Peyer's patch (tissue), 4 donors: Measurements from ENCODE around the gene AP3D1.

Source experiments
- CTCF ChIP-seq, 6 experiments: fragments of 450-650 bp in 4 of 6; fragments of 200-600 bp in 2 of 6; sonication (generic) in 1 of 6; IDR thresholded peaks; one replicate each; pipeline ENCODE4 v1.5.1; 2017 to 2019; ENCODE audit warnings: antibody characterized with exemption in 6 of 6, mild to moderate bottlenecking in 3 of 6, moderate library complexity in 1 of 6
- POLR2A ChIP-seq, 2 donors: fragments of 450-650 bp; IDR thresholded peaks; one replicate each; pipeline ENCODE4 v1.5.1; 2017; ENCODE audit warnings: antibody characterized with exemption in 2 of 2, mild to moderate bottlenecking in 2 of 2, moderate library complexity in 2 of 2

DNA sequence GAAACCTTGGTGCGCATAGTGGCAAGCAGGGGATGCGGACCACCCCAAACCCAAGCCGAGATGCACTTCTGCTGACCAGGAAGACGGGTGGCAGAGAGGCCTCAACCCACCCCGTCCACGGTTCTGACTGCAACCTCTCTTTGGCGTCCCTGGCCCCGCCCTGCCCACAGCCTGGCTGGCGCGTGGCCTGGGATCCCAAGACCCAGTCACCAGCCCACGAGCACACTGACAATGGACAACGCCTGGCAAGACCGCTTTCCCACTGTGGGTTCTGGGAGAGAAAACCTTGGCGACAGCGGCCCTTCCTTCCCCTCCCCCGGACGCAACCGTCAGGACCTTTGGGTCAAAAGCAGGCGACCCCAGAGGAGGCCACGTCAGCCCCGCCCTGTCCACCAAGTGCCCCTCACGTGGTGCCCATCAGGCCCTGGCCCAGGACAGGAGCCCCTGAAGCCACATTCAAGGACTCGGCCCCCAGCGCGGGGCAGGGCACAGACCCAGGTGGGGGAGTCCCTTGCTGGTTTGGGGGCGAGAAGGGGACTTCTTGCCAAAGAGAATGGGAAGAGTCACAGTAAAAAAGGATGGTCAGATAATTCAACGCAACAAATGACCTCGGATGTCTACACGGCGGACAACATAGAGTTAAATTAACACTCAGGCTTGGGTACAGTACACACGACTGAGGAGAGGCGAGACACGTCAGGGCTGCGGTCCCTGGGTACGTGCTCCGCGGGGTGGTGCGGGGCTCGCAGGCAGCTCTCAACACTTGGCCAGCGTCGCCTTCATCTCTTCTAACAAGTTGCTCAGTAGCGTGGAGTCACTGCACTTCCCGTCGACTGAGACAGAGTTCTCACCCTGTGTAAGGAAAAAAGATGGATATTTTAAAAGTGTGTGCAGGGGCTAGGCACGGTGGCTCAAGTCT, 49.7 kb downstream of the AP3D1 start:
- TF ChIP-seq CTCF (IDR thresholded peaks at IDR 0.05), result no peak
- no peak for TF ChIP-seq POLR2A (IDR thresholded peaks at IDR 0.05)
